ENCODE results near the gene PRKN. TPM values are rescaled to one million over a fixed set of nuclear protein-coding genes. Genes with fewer than 3 reads are reported as not detected.

The PRKN gene
- total and polyA plus RNA-seq, 2 donors (not counting 3 experiments of a cell fraction or from before 2014, with no cell fraction given) = 0.06 TPM; not detected in 1

- Histone ChIP-seq H2AFZ (ENCODE audit: low read depth, low read length) (no peak overlapping the region), H3K4me2 (ENCODE audit: insufficient read depth, low read length) (no peak overlapping the region), H3K79me2 (ENCODE audit: control insufficient read depth, insufficient read depth, low read length) (no peaks in the 10 kb centered on the region), H3K9ac (replicated peaks; ENCODE audit: extremely low read depth, insufficient read depth, low read length) (no peak overlapping the region), H3K9me3 (replicated peaks; ENCODE audit: control insufficient read depth, insufficient read depth, low read length) (no peaks in the 10 kb centered on the region), H4K20me1 (replicated peaks; ENCODE audit: control insufficient read depth, extremely low read depth, insufficient read depth, low read length) (no peaks in the 10 kb centered on the region), H3K36me3 (ENCODE audit: control insufficient read depth in 2 of 2, extremely low read depth in 1 of 2, insufficient read depth in 2 of 2, low read length in 2 of 2) (no peaks in the 10 kb centered on the region), H3K4me3 (replicated peaks in 1 of 3; ENCODE audit: insufficient read depth in 1 of 3, low read depth in 1 of 3, low read length in 3 of 3) (no peak overlapping the region), H3K4me1 (ENCODE audit: control insufficient read depth, extremely low read depth, insufficient read depth, low read length) (no peaks in the 10 kb centered on the region), H3K9me1 (replicated peaks; ENCODE audit: control insufficient read depth, extremely low read depth, insufficient read depth, low read length) (no peaks in the 10 kb centered on the region), H3K27ac (ENCODE audit: insufficient read depth, low read depth, low read length) (no peak overlapping the region), H3K27me3 (ENCODE audit: control insufficient read depth in 2 of 2, insufficient read depth in 2 of 2, low read length in 2 of 2) (no peaks in the 10 kb centered on the region)
- POLR2A ChIA-PET = no interaction called here
- intact Hi-C loops (cut with micrococcal nuclease) (no loop called here), dilution Hi-C loops (cut with MboI; ENCODE audit: extremely low pct_ligation_motif_present, low sequenced_read_pairs) (no loop called here)
- no TSS peak for BruUV-seq (replicated peaks)
- no peak for TF ChIP-seq FOS (IDR thresholded peaks at IDR 0.05; ENCODE audit: borderline replicate concordance, insufficient read depth, low read length)
- TF ChIP-seq GATA2 (IDR thresholded peaks at IDR 0.05; ENCODE audit: insufficient read depth, insufficient read length, low read depth, low read length) = no peak
- no peak for TF ChIP-seq POLR2A (IDR thresholded peaks at IDR 0.05; ENCODE audit: low read depth, low read length)
- no peak for TF ChIP-seq MAX (IDR thresholded peaks at IDR 0.05; ENCODE audit: insufficient read depth, insufficient read length)
- no peak for TF ChIP-seq POLR2AphosphoS5 (IDR thresholded peaks at IDR 0.05; ENCODE audit: insufficient read depth, low read depth, low read length)
- no peak for TF ChIP-seq MYC (IDR thresholded peaks at IDR 0.05; ENCODE audit: low read depth, low read length)
- TF ChIP-seq EZH2 (IDR thresholded peaks at IDR 0.05; ENCODE audit: borderline replicate concordance, low read depth, low read length, severe bottlenecking) = no peak
- no peak for TF ChIP-seq JUN (IDR thresholded peaks at IDR 0.05; ENCODE audit: borderline replicate concordance, insufficient read depth, insufficient read length, low read depth)
- no peak for TF ChIP-seq CTCF (IDR thresholded peaks at IDR 0.05; ENCODE audit: extremely low read depth in 1 of 2, insufficient read depth in 1 of 2, low read depth in 1 of 2, low read length in 2 of 2)
- no peak for DNase-seq (ENCODE audit: low read depth, low spot score)
- CTCF ChIA-PET = no interaction called here
- no peak for FAIRE-seq
These were observed 562.1 kb downstream of the PRKN start for GRCh38 chr6:162165479-162165878.

All from endothelial cell of umbilical vein (primary cell).